Epithelial cell of proximal tubule (primary cell): ENCODE data around the gene SENP1. TPM values are rescaled to one million over a fixed set of nuclear protein-coding genes. Genes with fewer than 3 reads are reported as not detected.

Source experiments
- DNase-seq: peaks from one replicate; pipeline ENCODE4 v3.0.0-alpha.2; 2011; ENCODE audit warnings: low read depth
- H3K4me3 ChIP-seq: 2 replicates; pipeline ENCODE4 v1.5.1; 2011; ENCODE audit warnings: low read depth, mild to moderate bottlenecking, low read length
- CTCF ChIP-seq: conservative IDR thresholded peaks from 2 replicates; pipeline ENCODE4 v1.5.1; 2012; ENCODE audit warnings: low read depth, mild to moderate bottlenecking, low read length
- total RNA-seq: library from RNA; depleted of rRNA; stranded (reverse); fragments of >200 nt; gene quantifications from 2 replicates; pipeline ENCODE4 v1.2.3, GENCODE V29; 2015

Gene SENP1
- total RNA-seq, 1 donor from 2014 or later = 10.3 TPM

DNA sequence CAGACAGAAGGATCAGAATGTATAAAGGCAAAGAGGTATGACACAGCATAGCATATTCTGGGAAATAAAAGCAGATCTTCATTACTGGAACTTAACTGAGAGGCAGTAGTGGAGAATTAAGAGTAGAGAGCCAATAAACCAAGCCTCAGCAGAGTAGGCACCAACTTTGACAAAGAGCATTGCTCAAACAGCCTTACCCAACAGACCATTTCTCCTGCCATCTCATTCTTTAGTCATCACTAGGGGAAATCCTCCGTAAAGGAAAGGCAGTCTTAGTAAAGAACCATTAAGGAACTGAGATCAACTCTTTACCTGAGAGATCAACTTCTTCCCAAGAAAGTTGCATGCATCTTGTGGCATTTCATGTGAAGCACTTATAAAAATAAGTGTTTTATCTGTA is 36.6 kb downstream of the SENP1 start:
- DNase-seq = peak; percentile 50
- TF ChIP-seq CTCF = no peak
- H3K4me3 ChIP-seq = no peak overlapping the region

DNA sequence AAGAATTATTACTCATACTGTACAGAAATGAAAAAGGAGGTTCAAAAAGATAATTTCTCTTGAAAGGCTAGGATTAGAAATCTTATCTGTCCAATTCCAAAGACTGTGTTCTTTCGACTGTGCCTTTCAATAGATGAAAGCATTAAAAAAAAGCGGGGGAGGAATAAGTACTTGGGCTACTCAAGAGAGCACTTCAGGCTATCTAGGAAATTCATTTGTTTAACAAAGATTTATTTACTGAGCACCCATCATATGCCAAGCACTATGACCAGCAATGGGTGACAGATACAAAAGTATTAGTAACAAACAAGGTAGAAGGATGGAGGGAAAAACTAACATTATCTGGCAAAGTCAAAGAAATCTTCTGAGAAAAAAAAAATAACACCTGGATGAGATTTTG is 37.4 kb downstream of the SENP1 start:
- no peak for DNase-seq
- H3K4me3 ChIP-seq = no peak overlapping the region
- no peak for TF ChIP-seq CTCF

GRCh38 chr12:48067250-48067938 is 38.5 kb downstream of the SENP1 start:
- no peak for TF ChIP-seq CTCF

GRCh38 chr12:48065041-48065440 is 40.8 kb downstream of the SENP1 start:
- TF ChIP-seq CTCF = no peak
- no peak for DNase-seq
- no peak overlapping the region for H3K4me3 ChIP-seq

More at GRCh38 chr12:48067250-48067938, 38.5 kb downstream of the SENP1 start:
- DNase-seq = no peak
- no peak overlapping the region for H3K4me3 ChIP-seq

DNA sequence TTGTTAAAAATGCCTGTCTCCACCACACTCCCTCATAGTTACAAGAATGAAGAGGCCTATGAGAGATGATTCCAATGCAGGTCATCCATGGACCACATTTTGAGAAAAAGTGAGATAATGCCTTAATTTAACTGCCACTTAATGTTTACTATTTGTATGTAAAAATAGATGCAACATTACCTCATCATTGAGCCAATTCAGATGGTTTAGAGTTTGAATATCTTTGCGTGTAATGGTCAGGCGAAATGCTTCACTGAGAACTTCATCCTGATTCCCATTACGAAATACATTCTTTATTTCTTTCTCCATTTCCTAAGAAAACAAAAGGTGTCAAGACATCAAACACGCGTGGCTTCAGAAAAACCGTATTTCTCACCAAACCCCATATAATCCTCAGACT is 42.3 kb downstream of the SENP1 start:
- no peak for DNase-seq
- no peak overlapping the region for H3K4me3 ChIP-seq
- TF ChIP-seq CTCF = no peak

- peak; percentile 20 for TF ChIP-seq CTCF
- no peak for DNase-seq
- no peak overlapping the region for H3K4me3 ChIP-seq
Observed at GRCh38 chr12:48061938-48062719, 43.8 kb downstream of the SENP1 start.

DNA sequence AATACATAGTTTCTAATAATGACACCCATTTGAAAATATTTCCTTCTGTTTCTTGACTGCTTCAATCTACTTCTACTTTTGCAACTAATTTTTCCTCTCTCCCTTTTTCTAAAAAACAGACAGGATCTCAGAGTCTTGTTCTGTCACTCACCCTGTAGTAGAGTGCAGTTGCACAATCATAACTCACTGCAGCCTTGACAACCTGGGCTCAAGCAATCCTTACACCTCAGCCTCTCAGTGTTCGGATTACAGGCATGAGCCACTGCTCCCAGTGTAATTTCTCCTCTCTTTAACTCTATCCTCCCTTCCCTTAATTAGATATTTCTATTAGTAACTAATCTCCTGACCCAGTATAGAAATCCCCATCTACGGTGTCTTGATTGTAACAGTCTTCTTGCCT is 45.4 kb downstream of the SENP1 start:
- DNase-seq = no peak
- no peak for TF ChIP-seq CTCF
- H3K4me3 ChIP-seq = no peak overlapping the region
